Measurements from ENCODE around the gene LSM8. TPM values are rescaled to one million over a fixed set of nuclear protein-coding genes. Genes with fewer than 3 reads are reported as not detected.

Gene LSM8
- total and polyA plus RNA-seq, 2 of the 8 experiments (the other 6 are each of a cell fraction or from before 2014, with no cell fraction given), result 36.9 to 51.0 TPM

- TF ChIP-seq EP300 (IDR thresholded peaks at IDR 0.05; ENCODE audit: borderline replicate concordance in 1 of 2, low read depth in 2 of 2, low read length in 2 of 2), result no peak
- TF ChIP-seq CBX5 (IDR thresholded peaks at IDR 0.05; ENCODE audit: low read depth, low read length), result no peak
- no peak for TF ChIP-seq JUN (IDR thresholded peaks at IDR 0.05; ENCODE audit: low read depth, low read length)
- no peak for TF ChIP-seq POLR2A (IDR thresholded peaks at IDR 0.05; ENCODE audit: control extremely low read depth in 1 of 2, low read depth in 2 of 2, low read length in 2 of 2)
- TF ChIP-seq GABPA (IDR thresholded peaks at IDR 0.05; ENCODE audit: borderline replicate concordance, insufficient read depth, low read length), result no peak
- TF ChIP-seq CREB1 (IDR thresholded peaks at IDR 0.05), result no peak
- TF ChIP-seq TEAD4 (IDR thresholded peaks at IDR 0.05; ENCODE audit: low read depth, low read length), result no peak
- TF ChIP-seq POLR2AphosphoS5 (IDR thresholded peaks at IDR 0.05; ENCODE audit: low read depth, low read length), result no peak
- no peak for TF ChIP-seq PHF8 (conservative IDR thresholded peaks at IDR 0.05; ENCODE audit: low read depth, low read length)
- no peak for TF ChIP-seq SP1 (IDR thresholded peaks at IDR 0.05; ENCODE audit: low read depth, low read length)
- H3K36me3 ChIP-seq (ENCODE audit: control insufficient read depth in 2 of 4, insufficient read depth in 4 of 4, low read length in 3 of 4), result no peaks in the 10 kb centered on the region
- H2BK5ac ChIP-seq (ENCODE audit: low read depth, low read length), result no peak overlapping the region; the same call in 1 of the 2 replicates
- H3K9me3 ChIP-seq (ENCODE audit: insufficient read depth in 2 of 2, low read depth in 1 of 2, low read length in 1 of 2), result peaks cover 0 to 2% of the 10 kb centered on the region in 2 experiments; a peak in 1 of 4 replicates
- no peak overlapping the region for H3K14ac ChIP-seq (ENCODE audit: insufficient read length)
- peak overlapping the region; percentile 82 for H2BK20ac ChIP-seq (ENCODE audit: low read length)
- peak overlapping the region in 1 of 4 experiments; percentile 27; a peak in 1 of 8 replicates for H3K4me3 ChIP-seq (ENCODE audit: extremely low read depth in 1 of 4, insufficient read depth in 2 of 4, low read depth in 3 of 4, low read length in 4 of 4)
- CTCF ChIA-PET (ENCODE audit: partially characterized antibody), result interaction anchor here (0.6 to 3.6 kb wide), 29 partner anchors 16 to 1389 kb away, joined by 3 to 13 read pairs (median 5); partner anchors contain the start of gene CTTNBP2
- no peak overlapping the region for H3K18ac ChIP-seq (ENCODE audit: extremely low read depth, low read length)
- H4K20me1 ChIP-seq (replicated peaks in 1 of 2; ENCODE audit: control insufficient read depth in 1 of 2, insufficient read depth in 2 of 2, low read length in 2 of 2), result no peaks in the 10 kb centered on the region
- H2BK120ac ChIP-seq (replicated peaks; ENCODE audit: low read depth, low read length), result peak overlapping the region; percentile 47
- no peak overlapping the region for H3K56ac ChIP-seq (replicated peaks; ENCODE audit: insufficient read length, low read depth, low read length)
- H4K91ac ChIP-seq (replicated peaks; ENCODE audit: insufficient read length, low read length), result peak overlapping the region; percentile 5
- FAIRE-seq (no peak), DNase-seq (ENCODE audit: low read depth in 1 of 2, low spot score in 2 of 2) (no peak)
- no peaks in the 10 kb centered on the region for H3K27me3 ChIP-seq (replicated peaks in 1 of 4; ENCODE audit: control insufficient read depth in 3 of 4, extremely low read depth in 1 of 4, insufficient read depth in 3 of 4, low read length in 3 of 4)
- H3K23ac ChIP-seq (ENCODE audit: insufficient read length), result no peak overlapping the region
- no peaks in the 10 kb centered on the region for H3K79me2 ChIP-seq (ENCODE audit: control insufficient read depth in 1 of 2, insufficient read depth in 2 of 2, low read length in 2 of 2)
- H2BK15ac ChIP-seq (ENCODE audit: low read length), result no peak overlapping the region
- H3K79me1 ChIP-seq (ENCODE audit: low read depth, low read length), result no peaks in the 10 kb centered on the region
- H2BK12ac ChIP-seq (ENCODE audit: low read depth, low read length), result peak overlapping the region; percentile 7; the same call in 1 of the 2 replicates
- no peaks in the 10 kb centered on the region; the same call in 1 of the 2 replicates for H3K23me2 ChIP-seq (ENCODE audit: low read depth, low read length)
- no peak overlapping the region for H3K27ac ChIP-seq (ENCODE audit: low read depth, low read length)
- H3K9ac ChIP-seq (replicated peaks in 1 of 4; ENCODE audit: extremely low read depth in 1 of 4, low read depth in 3 of 4, low read length in 3 of 4), result no peak overlapping the region
- H4K8ac ChIP-seq (ENCODE audit: extremely low read depth, insufficient read depth, low read length), result no peak overlapping the region
- H4K5ac ChIP-seq (ENCODE audit: insufficient read length, low read depth, low read length), result peak overlapping the region; percentile 28
- peak overlapping the region; percentile 40 to 58; a peak in 2 of 4 replicates for H3K4me2 ChIP-seq (ENCODE audit: insufficient read depth in 1 of 2, low read depth in 2 of 2, low read length in 2 of 2)
- H2AFZ ChIP-seq (ENCODE audit: low read length), result no peak overlapping the region; the same call in 1 of the 2 replicates
- H3K4ac ChIP-seq (replicated peaks; ENCODE audit: insufficient read length, low read depth, low read length), result no peak overlapping the region
- H2AK5ac ChIP-seq (ENCODE audit: low read depth, low read length), result no peak overlapping the region
- H3K4me1 ChIP-seq (replicated peaks in 1 of 4; ENCODE audit: control insufficient read depth in 3 of 4, insufficient read depth in 4 of 4, low read length in 3 of 4), result peaks cover 5 to 13% (median 10%) of the 10 kb centered on the region in 4 experiments; a peak in 6 of 7 replicates
- POLR2A ChIA-PET (ENCODE audit: partially characterized antibody), result no interaction called here
These were observed 31.3 kb upstream of the LSM8 start for GRCh38 chr7:118152654-118153053.

Data from H1 (cell line).